Lower lobe of right lung (tissue), 2 donors: ENCODE measurements around the gene DPAGT1. TPM values are rescaled to one million over a fixed set of nuclear protein-coding genes. Genes with fewer than 3 reads are reported as not detected.

Source experiments
- ATAC-seq, 2 donors: fragments of 200-7000 bp; cut with Tn5 transposase; one replicate each; pipeline ENCODE4 v1.9.1; 2020 to 2022; ENCODE audit warnings: mild to moderate bottlenecking in 2 of 2, moderate library complexity in 2 of 2
- DNase-seq: peaks from one replicate; pipeline ENCODE4 v3.0.0-alpha.2; 2020
- H3K27ac ChIP-seq: fragments of 200-600 bp; one replicate; pipeline ENCODE4 v1.8.0; 2022
- H3K27me3 ChIP-seq: fragments of 200-600 bp; one replicate; pipeline ENCODE4 v1.8.0; 2022; ENCODE audit warnings: low read depth
- H3K36me3 ChIP-seq: fragments of 200-600 bp; one replicate; pipeline ENCODE4 v1.8.0; 2022; ENCODE audit warnings: mild to moderate bottlenecking
- H3K4me1 ChIP-seq: fragments of 200-600 bp; one replicate; pipeline ENCODE4 v1.8.0; 2022
- H3K4me3 ChIP-seq: fragments of 200-600 bp; one replicate; pipeline ENCODE4 v1.8.0; 2022; ENCODE audit warnings: mild to moderate bottlenecking
- H3K9me3 ChIP-seq: fragments of 200-600 bp; one replicate; pipeline ENCODE4 v1.8.0; 2022
- CTCF ChIP-seq: fragments of 200-600 bp; IDR thresholded peaks from one replicate; pipeline ENCODE4 v1.8.0; 2022; ENCODE audit warnings: antibody characterized with exemption, mild to moderate bottlenecking
- intact Hi-C: fragments of 100-400 bp; cut with DNase I; formaldehyde crosslinking; loops from one replicate; pipeline ENCODE4 v1.11.0; 2022
- long read RNA-seq: library from polyadenylated mRNA; unstranded; transcript quantifications from one replicate; pipeline ENCODE4 v2.0.0, GENCODE V29; 2021
- total RNA-seq: library from RNA; stranded (reverse); fragmentation: NEBNext Ultra II Directional; extraction: Animal tissue kit (Norgen Biotek cat#: 25700); gene quantifications from one replicate; pipeline ENCODE4 v1.2.1, GENCODE V29; 2021
- donor health status: DM: no; HTN: yes; CAD: no; lungs with severe emphysema.

The DPAGT1 gene
- total RNA-seq = 40.6 TPM
- long read RNA-seq, transcript DPAGT1-201 (9 exons, 2,205 nt) = major isoform, 33 of 56 reads
- long read RNA-seq, partial matches to known transcripts = 12 of 56 reads
- long read RNA-seq, other reads (novel, unspliced or antisense) = 9 of 56 reads

GRCh38 chr11:119101759-119102423 lies at the start of gene DPAGT1:
TSS of gene DPAGT1 (minus strand) at chr11:119101853. CDS start at chr11:119101655, 198 bp downstream.
- TF ChIP-seq CTCF = no peak
- intact Hi-C loops = no loop called here
- Histone ChIP-seq H3K27me3 (no peaks in the 10 kb centered on the region), H3K36me3 (peaks cover 19% of the 10 kb centered on the region), H3K9me3 (no peaks in the 10 kb centered on the region), H3K4me3 (peak within 1 kb of the TSS; percentile 95), H3K4me1 (peaks cover 38% of the 10 kb centered on the region), H3K27ac (peak within 1 kb of the TSS; percentile 96)
- peak; percentile 94 to 97 for ATAC-seq
- DNase-seq = peak; percentile 90

GRCh38 chr11:119149786-119150275 lies 48.2 kb upstream of the DPAGT1 start:
- no peak overlapping the region for H3K27ac ChIP-seq
- TF ChIP-seq CTCF = no peak
- peak overlapping the region; percentile 68 for H3K4me3 ChIP-seq
- DNase-seq (no peak), ATAC-seq (peak; percentile 4)
- no peaks in the 10 kb centered on the region for H3K9me3 ChIP-seq
- intact Hi-C loops = no loop called here
- H3K4me1 ChIP-seq = peaks cover 9% of the 10 kb centered on the region
- peaks cover 35% of the 10 kb centered on the region for H3K27me3 ChIP-seq
- no peaks in the 10 kb centered on the region for H3K36me3 ChIP-seq

- H3K9me3 ChIP-seq = no peaks in the 10 kb centered on the region
- peaks cover 38% of the 10 kb centered on the region for H3K27me3 ChIP-seq
- no peaks in the 10 kb centered on the region for H3K36me3 ChIP-seq
- intact Hi-C loops = no loop called here
- H3K4me3 ChIP-seq = peak within 1 kb of the TSS; percentile 68
- peak; percentile 59 for DNase-seq
- no peak for TF ChIP-seq CTCF
- peaks cover 12% of the 10 kb centered on the region for H3K4me1 ChIP-seq
- no peak within 1 kb of the TSS for H3K27ac ChIP-seq
- ATAC-seq = peak; percentile 51 to 67
Measured at GRCh38 chr11:119149018-119149785, 47.5 kb upstream of the DPAGT1 start, which contains the start of gene ABCG4. TSS of gene ABCG4 (plus strand) at chr11:119149052. CDS start at chr11:119149966, 914 bp downstream.

- Histone ChIP-seq H3K27me3 (peaks cover 38% of the 10 kb centered on the region), H3K4me3 (peak overlapping the region; percentile 68), H3K9me3 (no peaks in the 10 kb centered on the region), H3K36me3 (no peaks in the 10 kb centered on the region), H3K4me1 (peaks cover 12% of the 10 kb centered on the region), H3K27ac (no peak overlapping the region)
- TF ChIP-seq CTCF = no peak
- DNase-seq = no peak
- no peak for ATAC-seq
- intact Hi-C loops = no loop called here
Measured at GRCh38 chr11:119148720-119149017, 47.0 kb upstream of the DPAGT1 start.

- Histone ChIP-seq H3K36me3 (no peaks in the 10 kb centered on the region), H3K27me3 (peaks cover 38% of the 10 kb centered on the region), H3K27ac (no peak overlapping the region), H3K4me3 (no peak overlapping the region), H3K4me1 (peaks cover 12% of the 10 kb centered on the region), H3K9me3 (no peaks in the 10 kb centered on the region)
- intact Hi-C loops = no loop called here
- TF ChIP-seq CTCF = no peak
- DNase-seq (no peak), ATAC-seq (no peak)
Measured at GRCh38 chr11:119147604-119148333, 46.1 kb upstream of the DPAGT1 start.
